ENCODE results near the gene PANX2.
A peak's percentile ranks its signal among the peaks of the same experiment; 100 is the strongest.

The PANX2 gene

DNA sequence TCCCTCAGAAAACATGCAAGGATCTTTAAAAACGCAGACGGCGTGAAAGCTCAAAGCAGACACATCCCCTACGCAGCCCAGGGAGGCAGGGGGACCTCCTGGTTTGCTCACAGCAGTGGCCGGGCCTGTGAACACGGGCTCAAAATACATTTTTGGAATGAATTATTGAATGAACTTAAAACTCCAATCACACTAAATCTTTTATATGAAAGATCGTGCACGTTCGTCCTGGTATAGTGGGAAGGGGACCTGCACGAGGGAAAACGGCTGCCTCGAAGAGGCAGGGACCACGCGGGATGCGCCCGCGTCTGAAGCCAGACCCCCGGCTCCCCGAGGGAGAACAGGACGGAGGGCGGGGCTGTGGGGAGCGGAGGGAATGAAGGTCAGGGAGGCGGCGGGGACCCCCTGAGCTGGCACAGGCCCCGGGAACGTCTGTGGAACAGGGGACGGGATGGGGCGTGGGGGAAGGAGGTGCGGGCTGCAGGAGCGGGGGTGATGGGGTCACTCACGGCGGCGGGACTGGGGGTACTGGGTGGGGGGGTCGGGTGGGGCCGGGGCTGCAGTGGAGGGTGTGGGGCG lies 1.3 kb upstream of the PANX2 start:
- Mint-ChIP-seq H3K27ac (peak overlapping the region in 1 of 3 experiments; percentile 24), H3K4me1 (no peaks in the 10 kb centered on the region), H3K4me3 (peak overlapping the region; percentile 86 to 87 (median 86)), H3K9me3 (no peaks in the 10 kb centered on the region), H3K36me3 (ENCODE audit: low read depth) (no peaks in the 10 kb centered on the region), H3K27me3 (ENCODE audit: low read depth) (peaks cover 59% of the 10 kb centered on the region)
- TF ChIP-seq, protein P1, sequence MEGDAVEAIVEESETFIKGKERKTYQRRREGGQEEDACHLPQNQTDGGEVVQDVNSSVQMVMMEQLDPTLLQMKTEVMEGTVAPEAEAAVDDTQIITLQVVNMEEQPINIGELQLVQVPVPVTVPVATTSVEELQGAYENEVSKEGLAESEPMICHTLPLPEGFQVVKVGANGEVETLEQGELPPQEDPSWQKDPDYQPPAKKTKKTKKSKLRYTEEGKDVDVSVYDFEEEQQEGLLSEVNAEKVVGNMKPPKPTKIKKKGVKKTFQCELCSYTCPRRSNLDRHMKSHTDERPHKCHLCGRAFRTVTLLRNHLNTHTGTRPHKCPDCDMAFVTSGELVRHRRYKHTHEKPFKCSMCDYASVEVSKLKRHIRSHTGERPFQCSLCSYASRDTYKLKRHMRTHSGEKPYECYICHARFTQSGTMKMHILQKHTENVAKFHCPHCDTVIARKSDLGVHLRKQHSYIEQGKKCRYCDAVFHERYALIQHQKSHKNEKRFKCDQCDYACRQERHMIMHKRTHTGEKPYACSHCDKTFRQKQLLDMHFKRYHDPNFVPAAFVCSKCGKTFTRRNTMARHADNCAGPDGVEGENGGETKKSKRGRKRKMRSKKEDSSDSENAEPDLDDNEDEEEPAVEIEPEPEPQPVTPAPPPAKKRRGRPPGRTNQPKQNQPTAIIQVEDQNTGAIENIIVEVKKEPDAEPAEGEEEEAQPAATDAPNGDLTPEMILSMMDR (IDR thresholded peaks at IDR 0.05; ENCODE audit: unreplicated experiment in 3 of 3), result no peak

DNA sequence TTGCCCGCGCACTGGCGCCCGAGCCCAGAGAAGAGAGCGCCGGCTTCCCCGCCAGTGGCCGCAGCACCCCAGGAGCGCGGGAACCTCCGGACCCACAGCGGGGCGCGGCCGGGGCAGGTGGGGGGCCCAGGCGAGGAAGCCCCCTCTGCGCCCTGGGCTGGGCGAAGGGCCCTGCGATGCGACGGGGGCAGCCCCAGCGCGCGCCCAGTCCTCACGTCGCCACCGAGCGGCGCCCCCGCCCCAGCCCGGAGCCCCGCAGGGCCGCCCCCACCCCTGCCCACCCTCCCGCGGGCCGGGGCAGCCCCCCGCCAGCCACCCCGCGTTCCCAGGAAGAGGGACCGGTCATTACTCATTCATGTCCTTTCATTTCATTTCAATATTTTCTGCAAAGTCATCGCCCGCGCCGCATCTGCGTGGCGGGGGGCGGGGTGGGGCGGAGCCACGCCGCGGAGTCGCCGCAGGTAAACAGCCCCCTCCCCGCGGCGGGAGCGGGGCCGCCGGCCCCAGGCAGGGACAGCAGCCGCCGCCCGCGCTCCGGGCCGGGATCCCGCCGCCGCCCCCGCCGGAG lies 673 bp upstream of the PANX2 start:
- H3K36me3 Mint-ChIP-seq (ENCODE audit: low read depth), result no peaks in the 10 kb centered on the region
- H3K27me3 Mint-ChIP-seq (ENCODE audit: low read depth), result peaks cover 63% of the 10 kb centered on the region
- peak overlapping the region; percentile 54 to 68 (median 60) for H3K4me3 Mint-ChIP-seq
- no peaks in the 10 kb centered on the region for H3K4me1 Mint-ChIP-seq
- TF ChIP-seq, protein P1 (IDR thresholded peaks at IDR 0.05; ENCODE audit: unreplicated experiment in 3 of 3), result no peak
- no peaks in the 10 kb centered on the region for H3K9me3 Mint-ChIP-seq
- no peak overlapping the region for H3K27ac Mint-ChIP-seq

DNA sequence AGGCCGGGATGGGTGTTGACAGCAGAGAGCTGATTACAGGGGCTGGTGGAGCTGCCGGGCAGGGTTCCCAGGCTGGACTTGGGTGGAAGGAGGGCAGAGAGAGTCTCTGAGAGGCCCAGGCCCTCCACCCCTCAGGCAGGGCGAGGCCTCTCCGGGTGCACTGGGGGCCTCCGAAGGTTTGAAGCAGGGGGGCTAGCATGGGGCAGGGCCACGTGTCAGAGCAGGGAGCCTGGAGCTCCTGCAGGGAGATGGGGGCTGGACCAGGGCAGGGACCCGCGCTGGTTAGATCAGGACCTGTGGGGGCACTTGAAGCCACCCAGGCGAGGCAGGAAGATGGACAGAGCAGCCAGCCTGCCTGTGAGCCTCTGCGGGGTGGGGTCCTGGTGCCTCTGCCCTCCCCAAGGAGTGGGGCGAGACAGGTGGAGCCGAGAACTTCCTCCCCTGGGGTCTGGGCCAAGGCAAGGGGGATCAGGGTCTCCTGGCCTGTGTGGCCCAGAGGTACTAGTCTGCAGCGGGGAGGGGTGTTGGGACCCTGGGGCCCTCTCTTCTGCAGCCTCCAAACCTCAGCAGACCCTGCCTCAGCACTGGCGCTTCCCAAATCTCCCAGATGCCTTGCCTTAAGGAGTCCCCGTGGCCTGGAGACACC lies 911 bp downstream of the PANX2 start:
- Mint-ChIP-seq H3K4me3 (peak overlapping the region; percentile 83 to 87 (median 87)), H3K4me1 (no peaks in the 10 kb centered on the region)

DNA sequence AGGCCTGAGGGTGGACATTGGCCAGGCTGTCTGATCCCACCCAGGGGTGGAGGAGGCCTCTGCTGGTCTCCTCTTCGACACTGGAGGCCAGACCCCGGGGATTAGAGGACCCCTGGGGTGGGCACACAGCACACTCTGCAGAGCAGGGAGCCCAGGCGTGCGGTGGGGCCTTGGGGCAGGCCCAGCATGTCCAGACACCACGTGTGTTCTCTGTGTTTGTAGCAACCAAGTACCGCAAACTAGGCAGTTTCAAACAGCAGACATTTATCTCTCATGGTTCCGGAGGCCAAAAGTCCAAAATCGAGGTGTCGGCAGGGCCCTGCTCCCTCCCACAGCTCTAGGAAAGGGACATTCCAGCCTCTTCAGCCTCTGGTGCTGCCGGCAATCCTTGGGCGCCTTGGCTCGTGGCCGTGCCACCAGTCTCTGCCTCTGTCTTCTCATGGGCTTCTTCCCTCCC lies 1.5 kb downstream of the PANX2 start:
- peak overlapping the region; percentile 58 to 76 (median 69) for H3K4me3 Mint-ChIP-seq
- H3K4me1 Mint-ChIP-seq, result no peaks in the 10 kb centered on the region
- no peaks in the 10 kb centered on the region for H3K9me3 Mint-ChIP-seq
- H3K36me3 Mint-ChIP-seq (ENCODE audit: low read depth), result no peaks in the 10 kb centered on the region
- H3K27me3 Mint-ChIP-seq (ENCODE audit: low read depth), result peaks cover 61% of the 10 kb centered on the region
- TF ChIP-seq, protein P1 (IDR thresholded peaks at IDR 0.05; ENCODE audit: unreplicated experiment in 3 of 3), result no peak
- H3K27ac Mint-ChIP-seq, result no peak overlapping the region

More for the DNA sequence above, 911 bp downstream of the PANX2 start:
- Mint-ChIP-seq H3K27me3 (ENCODE audit: low read depth) (peaks cover 65% of the 10 kb centered on the region), H3K9me3 (no peaks in the 10 kb centered on the region), H3K27ac (no peak overlapping the region), H3K36me3 (ENCODE audit: low read depth) (no peaks in the 10 kb centered on the region)
- TF ChIP-seq, protein P1 (IDR thresholded peaks at IDR 0.05; ENCODE audit: unreplicated experiment in 3 of 3), result no peak

DNA sequence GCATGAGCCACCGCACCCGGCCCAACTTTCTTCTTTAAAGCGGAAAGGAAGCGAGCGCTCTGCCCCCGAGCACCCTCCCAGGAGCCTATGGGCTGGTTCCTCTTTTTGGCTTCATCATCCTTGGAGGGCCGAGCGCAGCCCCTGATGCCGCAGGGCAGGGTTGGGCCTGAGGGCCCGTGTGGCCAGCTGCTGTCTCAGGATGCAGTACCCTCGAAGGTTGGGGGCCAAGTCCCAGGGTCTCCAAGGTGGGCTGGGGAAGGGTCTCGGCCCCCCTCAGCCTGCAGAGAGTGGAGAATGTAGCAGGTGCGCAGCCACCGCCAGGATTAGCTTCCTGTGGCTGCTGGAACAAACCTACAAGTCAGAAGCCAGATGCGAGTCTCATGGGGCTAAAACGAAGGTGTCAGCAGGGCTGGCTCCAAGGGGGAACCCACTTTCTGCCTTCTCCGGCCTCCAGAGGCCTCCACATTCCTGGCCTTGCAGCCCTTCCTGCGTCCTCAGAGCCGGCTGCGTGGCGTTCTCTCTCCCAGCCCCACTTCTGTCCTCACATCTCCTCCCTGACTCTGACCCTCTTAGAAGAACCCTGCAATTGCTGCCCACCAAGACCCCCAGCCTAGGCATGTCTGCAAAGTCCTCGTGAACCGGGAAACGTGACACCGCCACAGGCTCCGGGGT lies 2.9 kb downstream of the PANX2 start:
- Mint-ChIP-seq H3K27ac (no peak overlapping the region), H3K4me3 (peak overlapping the region in 1 of 3 experiments; percentile 12), H3K4me1 (no peaks in the 10 kb centered on the region), H3K27me3 (ENCODE audit: low read depth) (peaks cover 46% of the 10 kb centered on the region), H3K36me3 (ENCODE audit: low read depth) (no peaks in the 10 kb centered on the region), H3K9me3 (no peaks in the 10 kb centered on the region)
- TF ChIP-seq, protein P1 (IDR thresholded peaks at IDR 0.05; ENCODE audit: unreplicated experiment in 3 of 3), result no peak
